H1 (cell line): ENCODE measurements around the gene MYLK. TPM values are rescaled to one million over a fixed set of nuclear protein-coding genes. Genes with fewer than 3 reads are reported as not detected.

Source experiments
- BACH1 ChIP-seq: IDR thresholded peaks from 2 replicates; pipeline ENCODE4 v1.6.1; 2012; ENCODE audit warnings: low read length, improper control_type of control experiment
- CHD7 ChIP-seq: fragments of 300-600 bp; sonication (generic); IDR thresholded peaks from 2 replicates; pipeline ENCODE4 v1.7.1; 2012; ENCODE audit warnings: low read length, moderate library complexity, mild to moderate bottlenecking, inconsistent platforms; ENCODE audit not compliant: insufficient replicate concordance
- JUND ChIP-seq: IDR thresholded peaks from 2 replicates; pipeline ENCODE4 v1.6.1; 2011; ENCODE audit warnings: mild to moderate bottlenecking, improper control_type of control experiment, low read length
- RNF2 ChIP-seq: fragments of 200-900, 300-1000 bp; sonication (generic); IDR thresholded peaks from 2 replicates; pipeline ENCODE4 v1.7.1; 2016; ENCODE audit warnings: borderline replicate concordance, low read depth, mild to moderate bottlenecking, antibody characterized with exemption, low read length; ENCODE audit not compliant: poor library complexity, severe bottlenecking; ENCODE audit errors: missing control alignments
- SP4 ChIP-seq: IDR thresholded peaks from 2 replicates; pipeline ENCODE4 v1.6.1; 2012; ENCODE audit warnings: low read length, inconsistent platforms
- SUZ12 ChIP-seq: fragments of 200-600 bp; sonication (generic); IDR thresholded peaks from 2 replicates; pipeline ENCODE4 v1.6.1; 2012; ENCODE audit warnings: mild to moderate bottlenecking, inconsistent platforms, low read length, moderate library complexity, mixed read lengths
- TAF1 ChIP-seq: IDR thresholded peaks from 2 replicates; pipeline ENCODE4 v1.6.1; 2011; ENCODE audit warnings: mild to moderate bottlenecking, low read depth, low read length
- TBP ChIP-seq: IDR thresholded peaks from 2 replicates; pipeline ENCODE4 v1.6.1; 2011; ENCODE audit warnings: low read depth, low read length, improper control_type of control experiment
- TEAD4 ChIP-seq: IDR thresholded peaks from 2 replicates; pipeline ENCODE4 v1.6.1; 2012; ENCODE audit warnings: low read depth, low read length, inconsistent platforms, mixed read lengths
- polyA plus RNA-seq, 7 experiments: library from polyadenylated mRNA; depleted of rRNA in 3 of 7; stranded (reverse) in 5 of 7; unstranded in 2 of 7; fragments of >200 nt in 5 of 7; fragments of 200-250 nt in 2 of 7; gene quantifications; 1 replicate in 5 of 7; 2 replicates in 1 of 7; 4 replicates in 1 of 7; pipeline versions ENCODE4 v1.2.1 to v1.2.3, GENCODE V29; 2011 to 2013; ENCODE audit warnings: missing spikeins in 2 of 7, mixed read lengths in 2 of 7
- total RNA-seq: library from RNA; stranded (reverse); fragmentation: NEBNext Ultra II Directional; extraction: Animal tissue kit (Norgen Biotek cat#: 25700); gene quantifications from 2 replicates; pipeline ENCODE4 v1.2.1, GENCODE V29; 2021
- TF ChIP-seq, protein P1 (sequence below), 3 experiments: IDR thresholded peaks; 1 replicate in 2 of 3; 2 replicates in 1 of 3; pipeline versions ENCODE4 v1.5.1 to v1.6.1; 2011; ENCODE audit warnings: low read length in 3 of 3, mild to moderate bottlenecking in 3 of 3, inconsistent platforms in 2 of 3, low read depth in 1 of 3, moderate library complexity in 1 of 3; ENCODE audit not compliant: insufficient read depth in 1 of 3; ENCODE audit errors: control extremely low read depth in 1 of 3

MYLK gene
- total and polyA plus RNA-seq, 2 of the 8 experiments (the other 6 are each of a cell fraction or from before 2014, with no cell fraction given): 11.6 to 21.3 TPM

GRCh38 chr3:123737168-123737567 is 147.0 kb downstream of the MYLK start (continued):
- no peak for TF ChIP-seq CHD7
- no peak for TF ChIP-seq SP4
- no peak for TF ChIP-seq RNF2
- TF ChIP-seq BACH1: no peak
- no peak for TF ChIP-seq JUND
- no peak for TF ChIP-seq TEAD4
- TF ChIP-seq TAF1: no peak
- TF ChIP-seq TBP: no peak
- no peak for TF ChIP-seq SUZ12
- TF ChIP-seq, protein P1, sequence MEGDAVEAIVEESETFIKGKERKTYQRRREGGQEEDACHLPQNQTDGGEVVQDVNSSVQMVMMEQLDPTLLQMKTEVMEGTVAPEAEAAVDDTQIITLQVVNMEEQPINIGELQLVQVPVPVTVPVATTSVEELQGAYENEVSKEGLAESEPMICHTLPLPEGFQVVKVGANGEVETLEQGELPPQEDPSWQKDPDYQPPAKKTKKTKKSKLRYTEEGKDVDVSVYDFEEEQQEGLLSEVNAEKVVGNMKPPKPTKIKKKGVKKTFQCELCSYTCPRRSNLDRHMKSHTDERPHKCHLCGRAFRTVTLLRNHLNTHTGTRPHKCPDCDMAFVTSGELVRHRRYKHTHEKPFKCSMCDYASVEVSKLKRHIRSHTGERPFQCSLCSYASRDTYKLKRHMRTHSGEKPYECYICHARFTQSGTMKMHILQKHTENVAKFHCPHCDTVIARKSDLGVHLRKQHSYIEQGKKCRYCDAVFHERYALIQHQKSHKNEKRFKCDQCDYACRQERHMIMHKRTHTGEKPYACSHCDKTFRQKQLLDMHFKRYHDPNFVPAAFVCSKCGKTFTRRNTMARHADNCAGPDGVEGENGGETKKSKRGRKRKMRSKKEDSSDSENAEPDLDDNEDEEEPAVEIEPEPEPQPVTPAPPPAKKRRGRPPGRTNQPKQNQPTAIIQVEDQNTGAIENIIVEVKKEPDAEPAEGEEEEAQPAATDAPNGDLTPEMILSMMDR (IDR thresholded peaks at IDR 0.05; ENCODE audit: control extremely low read depth in 1 of 3, insufficient read depth in 1 of 3, low read depth in 1 of 3, low read length in 3 of 3): no peak
- TF ChIP-seq, all 59 proteins: peak for 0
